GM21526 (cell line): ENCODE results near the gene AFF4.

Experiments
- ATAC-seq: cut with Tn5 transposase; IDR thresholded peaks from one replicate; pipeline ENCODE4 v1.9.1; 2021; ENCODE audit warnings: moderate library complexity; ENCODE audit not compliant: unreplicated experiment, low FRiP score

AFF4 gene

DNA sequence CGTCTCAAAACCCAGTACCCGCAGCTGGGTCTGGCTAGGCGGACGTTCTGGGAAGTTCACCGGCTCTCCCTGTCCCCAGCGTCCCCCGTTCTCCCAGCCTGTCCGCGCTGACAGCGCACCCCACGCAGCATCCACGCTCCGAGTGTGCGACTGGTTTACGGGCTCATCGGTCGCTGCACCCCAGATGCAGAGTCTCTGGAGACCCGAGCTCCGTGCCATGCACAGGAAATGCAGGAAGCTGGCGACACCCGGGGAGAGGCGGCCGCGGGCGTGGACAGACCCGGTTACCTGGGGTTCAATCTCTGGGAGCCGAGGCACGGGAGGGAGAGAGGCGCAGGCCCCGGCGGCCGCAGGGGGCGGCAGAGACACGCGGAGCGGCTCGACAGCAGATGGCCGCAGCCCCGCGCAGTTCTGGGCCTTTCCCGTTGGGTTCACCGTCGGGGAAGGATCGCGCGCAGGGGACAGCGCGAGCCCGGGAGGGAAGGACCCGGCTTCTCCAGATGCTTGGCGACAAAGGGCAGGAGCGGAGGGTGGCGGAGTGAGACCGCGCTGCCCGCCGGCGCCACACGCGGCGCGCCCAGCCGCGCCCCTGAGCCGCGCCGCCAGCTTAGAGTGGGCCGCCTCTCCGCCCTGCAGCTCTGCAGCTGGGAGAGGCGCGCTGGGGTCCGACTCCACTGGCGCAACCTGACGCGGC lies 133.5 kb downstream of the AFF4 start:
- peak; percentile 60 for ATAC-seq

DNA sequence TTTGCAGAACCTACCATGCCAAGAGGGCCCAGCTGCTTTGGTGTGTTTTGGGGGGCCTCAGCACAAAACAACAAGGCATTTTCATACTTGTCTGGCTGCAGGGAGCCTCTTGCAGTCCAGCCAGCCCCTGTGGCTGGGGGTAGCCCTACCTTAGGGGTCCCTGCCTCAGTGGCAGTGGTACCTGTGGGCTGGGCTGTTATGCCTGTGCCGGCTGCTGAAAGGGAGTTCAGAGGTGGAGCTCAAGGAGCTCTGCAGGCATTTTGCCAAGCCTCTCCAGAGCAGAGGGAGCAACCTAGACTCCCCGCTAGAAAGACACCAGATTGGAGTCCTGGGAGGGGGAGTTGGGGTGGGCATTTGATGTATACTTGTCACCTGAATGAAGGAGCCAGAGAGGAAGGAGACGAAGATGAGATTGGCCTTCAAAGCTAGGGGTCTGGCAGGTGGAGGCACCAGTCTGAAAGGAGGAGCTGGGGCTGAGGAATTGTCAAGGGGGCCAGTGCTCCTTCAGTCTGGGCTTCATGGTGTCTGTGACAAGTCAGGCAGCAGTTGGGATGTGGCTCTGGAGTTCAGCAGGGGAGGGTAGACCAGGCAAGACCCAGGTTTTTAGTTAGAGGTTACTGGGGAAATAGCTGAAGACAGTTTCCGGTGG lies 134.5 kb downstream of the AFF4 start:
- no peak for ATAC-seq

DNA sequence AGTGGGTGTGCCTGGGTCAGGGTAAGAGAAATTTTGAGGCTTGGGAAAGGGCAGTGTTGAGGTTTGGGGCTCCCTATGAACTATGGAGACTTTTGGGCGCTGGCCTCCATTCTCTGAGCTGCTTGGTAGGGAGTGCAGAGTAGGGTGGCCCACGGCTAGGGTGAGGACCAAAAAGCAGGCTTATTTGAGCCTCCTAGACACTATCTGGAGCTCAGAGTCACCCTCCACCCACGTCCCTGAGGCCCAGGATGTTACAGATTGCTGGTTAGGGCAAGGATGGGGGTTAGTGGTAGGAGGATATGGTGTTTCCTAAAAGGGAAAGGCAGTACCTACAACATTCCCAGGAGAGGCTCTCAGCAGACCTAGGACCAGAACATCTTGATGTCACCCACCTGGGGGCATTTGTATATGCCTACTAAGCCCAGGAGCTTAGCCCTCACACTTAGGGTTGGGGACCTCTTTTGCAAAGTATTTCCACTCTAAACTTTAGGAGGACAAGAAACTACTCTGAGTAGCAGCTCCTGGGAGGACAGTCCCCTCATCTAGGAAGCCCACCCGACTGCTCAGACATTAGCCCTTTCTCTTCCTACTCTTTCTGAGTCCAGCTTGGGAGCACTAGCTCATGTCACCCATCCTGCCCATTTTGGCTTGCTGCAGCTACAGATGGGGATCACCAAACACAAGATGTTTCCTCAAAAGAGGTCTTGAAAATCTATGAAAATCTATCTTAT lies 135.3 kb downstream of the AFF4 start:
- no peak for ATAC-seq

DNA sequence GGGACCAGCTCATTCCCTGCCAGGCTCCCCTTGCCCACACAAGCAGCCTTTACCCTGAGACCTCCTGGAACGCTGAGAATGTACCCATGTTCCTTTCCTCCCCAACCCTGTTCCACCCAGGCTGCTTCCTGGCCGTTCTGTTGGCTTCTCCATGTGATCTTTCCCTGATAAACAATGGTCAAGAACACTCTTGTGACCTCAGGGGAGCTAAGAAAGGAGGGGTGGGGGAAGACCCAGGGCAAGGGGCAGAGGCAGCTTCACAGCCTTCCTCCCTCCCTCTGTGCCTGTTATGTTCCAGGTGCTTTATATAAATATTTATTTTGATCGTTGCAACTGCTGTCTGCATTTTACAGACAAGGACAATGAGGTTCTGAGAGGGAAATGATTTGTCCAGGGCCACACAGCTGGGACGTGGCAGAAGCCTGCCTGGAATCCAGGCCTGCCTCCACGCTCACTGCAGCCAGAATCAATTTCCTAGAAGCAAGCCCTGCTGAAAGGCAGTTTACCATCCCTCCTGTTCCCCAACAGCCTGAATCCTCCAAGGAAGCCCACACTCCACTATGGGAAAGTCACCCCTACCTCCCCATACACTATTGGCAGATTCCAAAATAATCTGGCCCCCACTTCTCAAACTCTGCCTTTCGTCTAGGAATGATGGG lies 136.9 kb downstream of the AFF4 start:
- ATAC-seq: no peak

DNA sequence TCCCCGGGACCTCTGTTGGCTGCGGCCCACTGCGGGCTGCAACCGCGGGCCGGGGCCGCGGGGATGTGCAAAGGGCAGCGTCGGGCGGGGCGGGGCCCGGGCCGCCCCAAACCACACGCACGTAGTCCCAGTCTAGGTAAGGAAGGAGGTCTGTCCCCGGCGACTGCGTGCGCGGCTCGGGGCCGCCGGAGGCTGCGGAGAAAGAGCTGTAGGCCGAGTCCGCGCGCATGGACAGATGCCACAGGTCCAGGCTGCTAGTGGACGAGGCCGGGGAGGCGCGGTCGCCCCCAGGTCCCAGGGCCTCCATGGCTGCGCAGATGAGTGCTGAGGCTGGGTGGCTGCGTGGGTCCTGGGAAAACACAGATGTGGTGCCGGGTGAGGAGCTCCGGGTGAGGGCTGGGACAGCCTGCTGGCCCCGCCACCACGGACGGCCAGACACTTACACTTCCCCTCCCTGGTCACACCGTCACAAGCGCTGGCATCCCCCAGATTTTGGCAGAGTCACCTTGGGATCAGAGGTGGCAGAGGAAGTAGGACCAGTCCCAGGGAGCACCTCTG lies 137.5 kb downstream of the AFF4 start:
- no peak for ATAC-seq
